Left colon (tissue), 2 donors: Measurements from ENCODE around the gene KIAA0930. TPM values are rescaled to one million over a fixed set of nuclear protein-coding genes. Genes with fewer than 3 reads are reported as not detected.

ENCODE experiments used
- ATAC-seq: fragments of 200-7000 bp; cut with Tn5 transposase; one replicate; pipeline ENCODE4 v1.9.1; 2020; ENCODE audit warnings: mild to moderate bottlenecking, moderate library complexity
- DNase-seq, 2 donors: peaks; one replicate each; pipeline ENCODE4 v3.0.0-alpha.2; 2020
- intact Hi-C, 2 donors: fragments of 100-400 bp; cut with DNase I in 1 of 2; cut with micrococcal nuclease in 1 of 2; formaldehyde crosslinking; loops; one replicate each; pipeline versions ENCODE4 v1.11.2 to v1.14.0; 2022; cut with DNase I, micrococcal nuclease
- total RNA-seq, 2 donors: library from RNA; stranded (reverse); fragmentation: NEBNext Ultra II Directional; extraction: Animal tissue kit (Norgen Biotek cat#: 25700); gene quantifications; one replicate each; pipeline ENCODE4 v1.2.1, GENCODE V29; 2021
- donor health status: DM: no; HTN: no; CAD: no.
- donor health status: DM: yes; HTN: yes; CAD: no.

KIAA0930 gene
- total RNA-seq, 2 donors from 2014 or later, result 36.0 to 52.2 TPM

DNA sequence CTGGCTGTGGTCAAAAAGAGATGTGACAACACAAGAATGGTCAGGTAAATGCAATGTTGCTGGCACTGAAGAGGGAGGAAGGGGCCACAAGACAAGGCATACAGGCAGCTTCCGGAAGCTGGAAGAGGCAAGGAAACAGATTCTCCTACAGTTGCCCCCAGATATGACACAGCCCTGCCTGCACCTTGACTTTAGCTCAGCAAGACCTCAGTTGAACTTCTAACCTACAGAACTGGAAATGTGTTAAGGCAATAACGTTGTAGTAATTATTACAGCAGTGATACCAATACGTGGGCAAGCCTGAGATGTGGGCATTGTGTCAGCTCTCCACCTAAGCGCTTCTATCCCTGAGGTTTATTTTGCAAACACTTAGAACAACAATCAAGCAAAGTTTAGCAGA lies 4.2 kb upstream of the KIAA0930 start:
- ATAC-seq, result no peak
- no peak for DNase-seq
- intact Hi-C loops, result no loop called here

DNA sequence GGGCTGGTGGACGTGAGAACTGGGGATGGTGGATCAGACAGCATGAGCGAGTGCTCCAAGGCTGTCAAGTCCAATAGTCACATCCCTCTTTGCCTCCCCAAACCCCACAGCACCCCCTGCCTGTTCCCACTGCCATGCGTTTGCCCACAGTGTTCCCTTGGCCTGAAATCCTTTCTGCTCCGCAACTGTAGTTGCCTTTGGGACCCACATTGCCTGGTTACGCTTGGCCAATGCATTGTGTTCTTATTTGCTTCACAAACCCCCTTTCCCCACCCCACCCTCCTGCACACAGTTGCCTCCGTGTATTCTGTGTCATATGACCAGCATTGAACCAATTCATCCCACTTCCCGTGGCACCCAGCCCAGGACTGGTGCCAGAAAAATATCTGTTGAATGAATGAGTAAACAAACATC lies 2.1 kb upstream of the KIAA0930 start:
- ATAC-seq, result peak; percentile 22
- DNase-seq, result peak; percentile 61 to 72
- intact Hi-C loops, result no loop called here

DNA sequence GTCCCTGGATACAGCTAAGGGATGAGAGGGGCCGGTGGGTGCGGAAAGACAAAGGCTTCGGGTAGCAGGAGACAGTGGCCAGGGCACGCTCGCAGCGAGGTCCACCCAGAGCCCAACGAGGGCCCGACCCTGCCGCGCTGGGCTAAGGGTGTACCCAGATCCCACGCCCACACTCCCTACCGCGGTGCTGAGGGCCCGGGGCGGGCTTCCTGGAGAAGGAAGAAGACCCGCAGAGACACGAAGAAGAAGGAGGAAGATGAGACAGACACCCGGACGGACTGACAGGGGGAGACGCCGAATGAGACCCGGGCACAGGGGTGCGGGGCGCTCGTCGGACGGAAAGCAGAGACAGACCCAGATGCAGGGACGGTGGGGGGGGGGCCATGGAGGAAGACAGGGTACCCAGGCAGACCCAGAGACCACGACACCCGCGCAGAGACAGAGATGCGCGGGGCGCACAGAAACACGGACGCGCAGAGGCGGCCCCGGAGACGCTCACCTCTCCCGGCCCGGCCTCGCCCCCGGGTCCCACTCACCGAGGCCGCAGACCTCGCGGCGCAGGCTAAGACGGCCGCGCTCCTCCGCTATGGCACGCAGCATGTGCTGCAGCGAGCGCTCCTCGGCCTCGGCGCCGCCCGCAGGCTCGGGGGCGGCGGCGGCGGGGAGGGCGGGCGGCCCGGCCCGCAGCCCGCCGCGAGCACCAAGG lies 437 bp downstream of the KIAA0930 start:
- ATAC-seq (peak; percentile 39), DNase-seq (peak; percentile 41 to 62)
- intact Hi-C loops, result no loop called here

DNA sequence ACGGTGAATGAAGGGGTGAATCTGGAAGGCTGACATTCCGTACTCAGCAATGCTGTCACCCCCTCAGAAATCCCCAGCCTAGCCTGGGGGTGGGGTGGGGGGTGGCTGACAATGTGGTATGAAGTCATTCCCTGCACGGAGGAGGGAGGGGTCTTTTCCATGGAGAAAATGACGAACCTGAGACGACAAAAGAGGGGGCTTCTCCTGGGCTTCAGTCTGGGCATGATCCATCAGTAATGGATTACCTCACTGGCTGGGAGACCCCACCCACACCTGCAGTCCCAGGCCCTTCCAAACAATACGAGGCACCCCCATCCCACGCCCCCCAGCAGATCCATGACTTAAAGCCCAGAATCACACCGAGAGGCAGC lies 1.0 kb downstream of the KIAA0930 start:
- DNase-seq, result no peak
- intact Hi-C loops, result no loop called here
- no peak for ATAC-seq

DNA sequence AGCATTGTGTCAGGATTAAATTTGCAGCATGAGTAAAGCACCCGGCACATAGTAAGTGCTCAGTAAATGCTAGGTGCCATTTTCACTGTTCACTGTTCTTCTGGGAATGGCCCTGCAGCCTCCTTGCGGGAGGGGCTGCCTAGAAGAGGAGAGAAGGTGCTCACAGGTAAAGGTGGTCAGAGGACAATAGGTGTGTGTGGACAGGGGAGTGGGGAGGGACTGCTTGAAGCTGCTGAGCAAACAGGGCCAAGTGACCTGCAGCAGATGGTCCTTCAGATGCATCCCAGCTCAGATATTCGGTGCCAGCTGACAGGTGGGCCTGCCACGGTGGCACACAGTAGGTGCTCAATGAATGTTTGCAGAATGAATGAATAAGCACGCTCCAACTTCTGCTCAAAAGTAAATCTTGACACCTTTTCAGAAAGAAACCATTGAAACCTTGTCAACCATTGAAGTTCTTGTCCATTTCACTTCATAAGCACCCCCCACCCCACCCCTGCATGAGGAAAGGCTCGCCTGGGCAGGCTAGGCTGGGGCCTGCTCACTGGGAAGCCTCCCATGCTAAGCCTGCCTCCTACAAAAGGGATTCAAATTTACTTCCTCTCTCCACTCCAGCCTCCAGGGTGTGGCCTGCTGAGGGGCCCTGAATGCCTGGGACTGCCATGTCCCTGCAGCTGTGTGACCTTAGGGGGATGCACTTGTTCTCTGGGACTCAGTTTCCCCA lies 1.6 kb downstream of the KIAA0930 start:
- peak; percentile 22 for ATAC-seq
- intact Hi-C loops, result no loop called here
- no peak for DNase-seq

DNA sequence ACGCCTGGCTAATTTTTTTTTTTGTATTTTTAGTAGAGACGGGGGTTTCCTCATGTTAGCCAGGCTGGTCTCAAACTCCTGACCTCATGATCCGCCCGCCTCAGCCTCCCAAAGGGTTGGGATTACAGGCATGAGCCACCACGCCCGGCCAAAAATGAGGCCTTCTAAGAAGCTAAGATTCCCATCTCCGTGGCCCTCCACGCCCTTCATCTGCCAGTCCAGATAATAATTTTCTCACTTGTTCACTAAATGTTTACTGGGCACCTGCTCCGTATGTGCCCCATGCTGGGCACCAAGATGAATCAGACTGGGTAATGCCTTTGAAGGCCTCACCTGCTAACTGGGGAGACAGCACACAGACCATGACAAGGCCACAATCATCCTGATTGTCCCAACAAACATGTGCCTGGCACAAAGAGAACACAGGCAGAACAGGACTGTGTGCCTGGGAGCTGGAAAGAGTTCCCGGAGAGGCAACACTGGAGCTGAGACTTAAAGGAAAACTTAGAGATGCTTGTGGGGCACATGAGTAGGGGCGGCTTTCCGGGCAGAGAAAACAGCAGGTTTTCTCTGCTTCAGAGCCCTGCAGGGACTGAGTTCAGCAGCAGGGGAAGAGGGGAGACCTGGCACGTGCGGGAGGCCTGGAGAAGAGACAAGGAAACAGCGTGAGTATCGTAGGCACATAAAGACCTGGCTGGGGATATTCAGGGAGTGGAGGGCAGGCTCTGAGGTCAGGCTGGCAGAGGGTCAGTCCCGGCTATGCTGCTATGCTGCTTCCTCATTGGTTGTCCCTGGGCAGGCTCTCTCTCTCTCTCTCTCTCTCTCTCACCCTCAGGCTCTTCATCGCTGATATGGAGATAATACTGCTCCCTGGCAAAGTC lies 2.4 kb downstream of the KIAA0930 start:
- intact Hi-C loops, result no loop called here
- no peak for DNase-seq
- no peak for ATAC-seq

DNA sequence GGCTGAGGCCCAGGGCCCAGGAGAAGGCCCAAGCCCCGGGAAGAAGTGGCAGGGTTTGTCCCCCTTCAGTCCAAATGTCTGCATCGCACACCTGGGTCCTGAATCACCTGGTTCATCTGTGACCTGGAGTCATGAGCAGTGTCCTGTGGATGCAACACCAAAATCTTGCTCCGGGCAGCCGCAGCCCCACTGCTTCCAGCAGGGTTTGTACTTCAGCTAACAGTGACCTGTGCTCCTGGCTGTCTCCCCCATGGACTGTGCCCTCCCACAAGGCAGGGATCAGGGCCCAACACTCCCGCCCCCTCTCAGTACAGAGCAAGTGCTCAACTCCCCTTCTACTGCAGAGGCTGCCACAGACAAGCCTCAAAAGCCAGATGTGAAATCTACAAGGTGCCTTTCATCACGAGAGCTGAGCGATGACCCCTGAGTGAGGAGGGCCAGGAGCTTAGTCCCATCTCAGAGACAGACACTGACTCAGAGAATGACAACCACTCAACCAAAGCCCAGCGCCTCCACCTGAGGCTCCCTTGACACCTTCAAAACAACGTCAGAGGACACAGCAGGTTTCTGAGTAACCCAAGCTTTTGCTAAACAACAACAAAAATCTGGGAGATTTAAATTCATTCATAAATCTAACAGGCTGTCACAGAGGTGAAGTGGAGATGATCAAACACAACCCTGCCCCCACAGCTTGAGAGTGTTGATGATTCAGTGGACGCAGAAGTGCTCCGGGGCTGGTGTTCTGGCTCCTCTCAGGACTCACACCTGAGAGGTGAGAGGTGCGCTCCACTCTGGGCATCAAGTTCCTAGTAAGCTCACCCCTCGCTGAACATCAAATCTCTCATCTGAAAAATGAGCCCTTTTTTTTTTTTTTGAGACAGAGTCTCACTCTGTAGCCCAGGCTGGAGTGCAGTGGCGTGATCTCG lies 3.4 kb downstream of the KIAA0930 start:
- DNase-seq, result no peak
- intact Hi-C loops, result no loop called here
- ATAC-seq, result no peak

DNA sequence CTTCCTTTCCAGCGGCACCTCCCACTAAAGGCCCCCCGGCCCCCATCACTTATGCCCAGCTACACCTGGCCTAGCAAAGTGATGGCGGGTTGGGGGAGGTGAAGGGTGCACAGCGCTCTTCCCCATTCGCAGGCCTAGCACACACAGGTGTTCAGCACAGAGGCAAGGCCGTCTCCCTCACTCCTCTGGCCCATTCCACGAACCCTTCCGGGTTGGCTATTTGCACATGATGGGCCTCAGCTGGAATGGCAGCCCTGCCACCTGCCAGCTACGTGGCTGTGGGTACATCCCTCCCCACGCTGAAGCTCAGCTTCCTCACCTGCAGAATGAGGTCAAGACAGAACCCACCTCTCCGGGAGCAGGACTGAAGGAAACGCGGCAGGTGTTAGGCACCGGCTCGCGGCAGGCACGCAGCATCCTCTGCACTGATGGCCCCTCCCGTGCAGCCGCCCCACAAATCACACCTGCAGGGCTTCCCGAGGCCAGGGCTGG lies 4.8 kb downstream of the KIAA0930 start:
- DNase-seq (no peak), ATAC-seq (no peak)
- intact Hi-C loops, result no loop called here

DNA sequence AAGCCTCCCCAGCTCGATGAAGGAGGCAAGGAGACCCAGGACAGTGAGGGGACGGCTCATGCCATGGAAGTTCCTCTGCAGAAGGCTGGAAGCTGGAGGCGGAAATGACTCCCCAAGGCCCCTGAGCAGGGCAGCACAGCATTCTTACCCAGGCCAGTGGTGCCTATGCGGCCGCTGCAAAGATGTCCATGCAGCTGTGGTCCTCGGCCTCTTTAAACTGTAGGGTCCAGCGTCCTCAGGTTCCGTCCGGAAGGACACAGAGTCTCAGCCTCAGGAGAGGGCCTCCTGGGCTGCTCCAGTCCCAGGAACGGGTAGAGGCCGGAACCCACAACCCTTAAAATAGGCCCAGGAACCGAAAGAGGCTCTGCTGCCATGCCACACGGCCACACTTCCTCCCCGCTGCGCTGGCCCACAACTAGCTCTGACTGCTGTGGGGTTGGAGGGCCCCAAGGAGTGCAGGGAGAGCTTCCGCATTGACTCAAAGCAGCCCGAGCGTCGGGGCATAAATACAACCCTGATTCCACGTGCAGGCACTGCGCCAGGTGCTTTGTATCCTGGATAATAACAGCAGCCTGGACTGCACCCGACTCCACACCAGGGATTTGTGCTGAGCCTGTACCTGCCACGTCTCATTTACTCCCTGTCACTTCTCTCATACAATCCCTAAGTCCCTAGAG lies 5.5 kb downstream of the KIAA0930 start:
- DNase-seq, result no peak
- peak; percentile 9 for ATAC-seq
- intact Hi-C loops, result no loop called here

DNA sequence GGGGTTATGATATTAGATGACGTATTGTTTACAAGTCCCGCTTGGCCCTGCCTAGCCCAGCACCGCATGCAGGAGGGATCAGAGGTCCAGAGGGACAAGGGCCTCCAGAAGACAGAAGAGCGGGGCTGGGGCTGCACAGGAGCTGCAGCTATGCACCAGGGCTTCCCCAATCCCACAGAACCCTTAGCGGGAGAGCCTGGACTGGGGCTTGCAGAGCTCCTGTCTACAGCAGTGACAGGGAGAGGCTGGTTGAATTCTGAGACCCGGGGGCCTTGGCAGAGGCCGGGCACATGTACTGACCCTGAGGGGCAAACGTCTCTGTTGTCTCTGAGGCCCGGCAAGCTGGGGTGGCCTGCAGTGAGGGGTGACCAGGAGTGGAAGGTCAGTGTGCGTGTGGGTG lies 6.9 kb downstream of the KIAA0930 start:
- ATAC-seq (peak; percentile 9), DNase-seq (no peak)
- intact Hi-C loops, result no loop called here

DNA sequence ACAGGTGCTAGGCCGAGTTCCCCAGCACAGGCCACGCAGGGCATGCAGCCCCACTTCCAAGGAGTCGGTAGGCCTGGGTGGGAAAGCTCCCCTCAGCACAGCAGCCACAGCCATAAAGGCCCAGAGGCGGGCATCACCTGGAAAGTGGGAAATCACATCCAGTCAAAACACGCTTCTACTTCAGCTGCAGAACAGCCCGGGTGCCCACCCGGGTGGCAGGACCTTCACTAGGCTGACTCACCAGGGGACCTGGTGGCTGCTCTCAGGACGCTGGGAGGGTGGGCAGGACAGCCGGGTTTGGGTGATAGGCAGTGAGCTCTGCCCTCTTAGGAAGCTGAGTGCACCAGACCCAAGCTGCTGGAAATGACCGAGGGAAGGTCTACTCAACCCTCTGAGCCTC lies 7.3 kb downstream of the KIAA0930 start:
- intact Hi-C loops, result no loop called here
- no peak for ATAC-seq

DNA sequence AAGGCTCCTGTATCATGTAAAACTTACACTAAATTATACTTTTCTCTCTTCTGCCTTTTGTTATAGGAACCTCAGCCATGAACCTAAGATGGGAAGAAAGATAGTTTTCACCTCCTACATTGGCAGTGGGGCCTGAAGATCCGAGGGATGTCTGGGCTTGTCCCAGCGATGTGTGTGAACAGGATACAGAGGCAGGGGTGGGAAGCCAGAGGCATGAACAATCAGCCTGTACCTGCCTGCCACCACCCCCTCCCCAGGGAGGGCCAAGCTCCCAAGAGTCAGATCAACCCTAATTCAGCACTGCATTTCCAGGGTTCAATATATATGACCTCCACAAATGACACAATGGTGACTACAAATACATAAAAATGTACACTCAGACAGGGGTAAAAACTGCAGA lies 9.4 kb downstream of the KIAA0930 start:
- no peak for ATAC-seq
- DNase-seq, result no peak
- intact Hi-C loops, result no loop called here

More for the DNA sequence above, 7.3 kb downstream of the KIAA0930 start:
- DNase-seq, result no peak

DNA sequence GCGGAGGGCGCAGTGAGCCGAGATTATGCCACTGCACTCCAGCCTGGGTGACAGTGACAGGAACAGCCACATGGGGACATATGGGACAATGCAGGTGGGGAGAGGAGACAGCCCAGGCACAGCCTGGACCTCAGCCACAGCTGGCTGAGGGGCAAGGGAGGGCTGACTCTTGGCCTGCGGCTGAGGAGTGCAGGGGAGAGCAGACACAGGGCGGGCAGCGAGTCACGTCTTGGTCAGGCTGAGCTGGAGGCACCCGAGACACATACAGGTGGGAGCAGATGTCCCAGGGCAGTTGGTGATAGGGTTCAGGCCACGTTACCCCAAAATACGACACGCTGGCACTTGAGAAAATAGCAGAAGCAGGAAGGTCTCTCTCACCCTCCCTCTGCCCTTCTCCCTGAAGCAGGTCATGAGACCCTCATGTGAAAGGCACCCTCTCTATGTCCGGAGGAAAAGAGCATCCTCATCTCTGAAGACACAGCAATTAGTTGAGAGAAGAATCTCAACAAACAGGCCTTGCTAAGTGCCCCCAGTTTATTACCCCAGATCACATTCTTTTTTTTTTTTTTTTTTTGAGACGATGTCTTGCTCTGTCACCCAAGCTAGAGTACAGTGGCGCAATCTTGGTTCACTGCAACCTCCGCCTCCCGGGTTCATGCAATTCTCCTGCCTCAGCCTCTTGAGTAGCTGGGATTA lies 10.5 kb downstream of the KIAA0930 start:
- ATAC-seq, result no peak
- intact Hi-C loops, result no loop called here
- DNase-seq, result no peak

DNA sequence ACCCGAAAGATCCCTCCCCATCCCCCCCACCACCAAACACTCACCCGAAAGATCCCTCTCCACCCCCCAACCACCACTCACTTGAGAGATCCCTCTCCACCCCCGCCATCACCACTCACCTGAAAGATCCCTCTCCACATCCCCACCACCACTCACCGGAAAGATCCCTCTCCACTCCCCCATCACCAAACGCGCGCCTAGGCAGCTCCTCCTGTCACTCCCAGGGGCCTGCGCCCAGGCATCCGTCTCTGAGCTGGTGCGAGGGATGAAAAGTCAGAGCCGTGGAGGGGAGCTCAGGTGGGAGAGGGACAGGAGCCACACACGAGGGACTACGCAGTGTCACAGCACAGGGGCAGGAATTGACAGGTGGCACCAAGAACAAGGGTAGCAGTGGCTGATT lies 11.5 kb downstream of the KIAA0930 start:
- ATAC-seq, result no peak
- no peak for DNase-seq
- intact Hi-C loops, result no loop called here

DNA sequence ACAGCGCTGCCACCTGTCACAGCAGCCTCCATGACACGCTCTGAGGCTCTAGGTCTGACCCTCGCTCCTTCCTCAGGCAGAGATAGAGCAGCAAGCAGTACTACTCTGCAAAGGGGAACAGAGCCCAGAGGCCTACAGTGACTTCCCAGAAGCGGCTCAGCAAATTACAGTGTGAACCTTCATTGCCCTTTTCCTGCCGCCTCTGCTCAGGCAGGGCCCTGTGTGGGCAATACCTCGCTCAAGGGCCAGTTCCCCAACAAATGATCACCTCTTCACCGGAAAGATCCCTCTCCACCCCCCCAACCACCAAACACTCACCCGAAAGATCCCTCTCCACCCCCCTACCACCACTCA lies 12.3 kb downstream of the KIAA0930 start:
- intact Hi-C loops, result no loop called here
- no peak for ATAC-seq
- no peak for DNase-seq

DNA sequence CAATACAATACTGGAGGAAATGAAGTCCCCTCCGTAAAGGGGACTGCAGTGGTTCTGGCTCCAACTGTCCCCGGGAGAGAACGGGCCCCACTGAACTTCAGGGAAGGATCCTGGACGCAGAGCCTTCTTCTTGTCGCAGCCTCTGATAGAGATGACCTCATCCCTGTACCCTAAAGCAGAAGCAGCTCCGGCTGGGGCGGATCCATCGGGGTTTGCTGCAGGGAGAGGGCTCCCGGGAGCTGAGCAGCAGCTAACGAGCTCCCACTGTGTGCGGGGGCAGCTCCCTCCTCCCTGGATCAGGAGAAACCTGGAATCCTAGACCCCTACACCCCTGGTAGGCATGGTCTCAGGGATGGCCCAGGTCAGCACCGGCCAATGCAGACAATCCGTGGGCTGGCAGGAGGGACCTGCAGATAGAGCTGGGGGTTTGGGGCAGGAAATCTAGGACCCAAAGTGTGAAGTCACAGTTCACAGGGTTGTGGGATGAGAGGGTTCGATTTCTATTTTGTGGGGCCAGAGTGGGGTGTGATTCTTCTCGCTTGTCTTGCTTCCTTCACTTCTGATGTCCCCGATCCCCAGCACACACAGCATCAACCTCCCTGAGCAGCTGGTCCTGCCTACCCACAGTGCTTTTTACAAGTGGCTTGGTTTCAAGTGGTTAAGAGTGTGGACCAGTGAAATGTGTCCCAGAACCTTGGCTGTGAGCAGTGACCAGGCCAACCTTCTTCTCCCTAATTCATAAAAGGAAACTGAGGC lies 12.9 kb downstream of the KIAA0930 start:
- intact Hi-C loops, result no loop called here
- ATAC-seq (no peak), DNase-seq (no peak)
